GM23338 (cell line): ENCODE measurements around the gene MED12L. TPM values are rescaled to one million over a fixed set of nuclear protein-coding genes. Genes with fewer than 3 reads are reported as not detected.

Experiments used
- ATAC-seq: fragments of 200-7000 bp; cut with Tn5 transposase; 3 replicates; pipeline ENCODE4 v1.9.1; 2020
- DNase-seq: peaks from one replicate; pipeline ENCODE4 v3.0.0-alpha.2; 2015; ENCODE audit warnings: low spot score
- H2AFZ ChIP-seq: fragments of 200-600 bp; sonication (generic); 2 replicates; pipeline ENCODE4 v1.8.0; 2016; ENCODE audit warnings: antibody characterized with exemption, mild to moderate bottlenecking, moderate library complexity
- H3F3A ChIP-seq: fragments of 200-600 bp; sonication (generic); replicated peaks from 2 replicates; pipeline ENCODE4 v1.8.0; 2017; ENCODE audit warnings: antibody characterized with exemption, mixed run types, low read depth
- H3K27ac ChIP-seq: fragments of 200-600 bp; sonication (generic); 2 replicates; pipeline ENCODE4 v1.6.1; 2016; ENCODE audit warnings: low read depth
- H3K27me3 ChIP-seq: fragments of 200-600 bp; sonication (generic); 2 replicates; pipeline ENCODE4 v1.8.0; 2016; ENCODE audit warnings: mild to moderate bottlenecking, mixed run types, moderate library complexity; ENCODE audit not compliant: insufficient read depth
- H3K36me3 ChIP-seq: fragments of 200-600 bp; sonication (generic); 2 replicates; pipeline ENCODE4 v1.8.0; 2016; ENCODE audit warnings: mild to moderate bottlenecking; ENCODE audit not compliant: insufficient read depth
- H3K4me1 ChIP-seq: fragments of 200-600 bp; sonication (generic); 2 replicates; pipeline ENCODE4 v1.8.0; 2016; ENCODE audit warnings: mild to moderate bottlenecking, moderate library complexity; ENCODE audit not compliant: insufficient read depth
- H3K4me2 ChIP-seq: fragments of 200-600 bp; sonication (generic); 2 replicates; pipeline ENCODE4 v1.7.1; 2017; ENCODE audit warnings: mixed run types
- H3K4me3 ChIP-seq: fragments of 200-600 bp; sonication (generic); 2 replicates; pipeline ENCODE4 v1.6.1; 2016; ENCODE audit warnings: mixed run types
- H3K79me2 ChIP-seq: fragments of 200-600 bp; sonication (generic); replicated peaks from 2 replicates; pipeline ENCODE4 v1.8.0; 2017; ENCODE audit warnings: mild to moderate bottlenecking; ENCODE audit not compliant: insufficient read depth
- H3K9me2 ChIP-seq: fragments of 200-600 bp; sonication (generic); 2 replicates; pipeline ENCODE4 v1.8.0; 2017; ENCODE audit not compliant: insufficient read depth
- H4K20me1 ChIP-seq: fragments of 200-600 bp; sonication (generic); replicated peaks from 2 replicates; pipeline ENCODE4 v1.8.0; 2017; ENCODE audit warnings: mild to moderate bottlenecking; ENCODE audit not compliant: insufficient read depth
- H3K27ac Mint-ChIP-seq: 2 replicates; pipeline ENCODE4 v1.8.0; 2020; ENCODE audit warnings: inconsistent platforms, mild to moderate bottlenecking, moderate library complexity, mixed read lengths
- H3K27me3 Mint-ChIP-seq: 3 replicates; pipeline ENCODE4 v1.8.0; 2022; ENCODE audit warnings: low read depth, mild to moderate bottlenecking, moderate library complexity, mixed read lengths, inconsistent platforms; ENCODE audit not compliant: insufficient read depth, poor library complexity
- H3K36me3 Mint-ChIP-seq: 3 replicates; pipeline ENCODE4 v1.8.0; 2021; ENCODE audit warnings: low read depth, mild to moderate bottlenecking, inconsistent platforms, moderate library complexity, mixed read lengths
- H3K4me1 Mint-ChIP-seq: 3 replicates; pipeline ENCODE4 v1.8.0; 2020; ENCODE audit warnings: mild to moderate bottlenecking, inconsistent platforms, mixed read lengths
- H3K4me3 Mint-ChIP-seq: 3 replicates; pipeline ENCODE4 v1.8.0; 2021; ENCODE audit warnings: moderate library complexity, mild to moderate bottlenecking, inconsistent platforms, mixed read lengths
- H3K9me3 Mint-ChIP-seq: 3 replicates; pipeline ENCODE4 v1.8.0; 2020; ENCODE audit warnings: moderate library complexity, mild to moderate bottlenecking, inconsistent platforms, mixed read lengths
- JUNB ChIP-seq: IDR thresholded peaks from one replicate; pipeline ENCODE4 v1.6.1; 2016; ENCODE audit warnings: antibody characterized with exemption; ENCODE audit not compliant: unreplicated experiment
- STAT1 ChIP-seq: IDR thresholded peaks from one replicate; pipeline ENCODE4 v1.6.1; 2016; ENCODE audit warnings: antibody characterized with exemption; ENCODE audit not compliant: unreplicated experiment
- ZNF462 ChIP-seq: fragments of 250-450 bp; sonication (Bioruptor Pico); IDR thresholded peaks from 2 replicates; pipeline ENCODE4 v1.5.0; 2020; ENCODE audit warnings: mild to moderate bottlenecking, moderate library complexity
- polyA plus RNA-seq: library from polyadenylated mRNA; unstranded; fragments of >200 nt; fragmentation: Nextera tagmentation; extraction: Ambion mirVana; gene quantifications from 2 replicates; pipeline ENCODE4 v1.2.1, GENCODE V29; 2016
- total RNA-seq: library from RNA; depleted of rRNA; stranded (reverse); fragments of >200 nt; shearing (Covaris generic); gene quantifications from 2 replicates; pipeline ENCODE4 v1.2.3, GENCODE V29; 2014

Gene MED12L
- total and polyA plus RNA-seq, 2 experiments from 2014 or later, result 5.7 to 25.0 TPM

DNA sequence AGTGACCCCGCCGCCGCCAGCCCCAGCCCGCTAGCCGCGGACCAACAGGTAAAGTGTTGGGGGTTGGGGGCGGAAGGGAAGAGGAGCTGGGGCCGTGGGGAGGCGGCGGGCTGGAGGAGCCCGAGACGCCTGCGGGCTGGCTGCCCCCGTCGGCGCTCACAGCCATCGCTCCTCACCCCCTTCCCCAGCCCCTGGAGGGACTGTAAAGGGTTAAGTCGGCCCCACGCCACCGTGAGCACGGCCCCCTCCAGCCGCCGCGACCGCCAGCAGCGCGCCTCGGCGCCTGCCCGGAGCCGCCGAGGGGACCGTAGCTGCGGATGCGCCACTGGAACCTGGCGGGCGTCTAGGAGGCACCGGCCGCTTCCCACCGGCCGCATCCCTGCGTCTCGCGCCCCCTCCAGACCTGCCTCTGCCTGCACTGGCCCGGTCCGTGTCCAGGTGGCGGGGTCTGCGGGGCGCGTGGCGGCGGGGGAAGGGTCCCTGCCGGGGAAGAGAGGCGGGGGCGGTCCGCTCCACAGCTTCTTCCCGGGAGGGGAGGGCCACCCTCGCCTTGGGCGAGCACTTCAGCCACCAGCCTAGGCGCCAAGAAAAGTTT is 522 bp downstream of the MED12L start:
- no peak for TF ChIP-seq STAT1
- TF ChIP-seq ZNF462 (CRISPR knock-in tag), result no peak
- no peak for TF ChIP-seq JUNB
- no peak overlapping the region for H3K27ac Mint-ChIP-seq
- Histone ChIP-seq H3K4me3 (peak overlapping the region; percentile 83), H3K36me3 (no peaks in the 10 kb centered on the region), H3K27me3 (peaks cover 24% of the 10 kb centered on the region), H2AFZ (peak overlapping the region; percentile 83), H3K79me2 (peaks cover 39% of the 10 kb centered on the region), H3F3A (no peaks in the 10 kb centered on the region), H3K4me2 (peak overlapping the region; percentile 99), H3K27ac (peak overlapping the region; percentile 85), H3K4me1 (peaks cover 42% of the 10 kb centered on the region), H4K20me1 (0 out of 2 replicates have a peak, but pooled peaks cover 2% of the 10 kb centered on the region), H3K9me2 (no peaks in the 10 kb centered on the region)
- peaks cover 2% of the 10 kb centered on the region; the same call in 2 of the 3 replicates for H3K36me3 Mint-ChIP-seq
- peak overlapping the region; percentile 87 for H3K4me3 Mint-ChIP-seq
- DNase-seq (peak; percentile 60), ATAC-seq (peak; percentile 54)
- peaks cover 23% of the 10 kb centered on the region for H3K27me3 Mint-ChIP-seq
- H3K4me1 Mint-ChIP-seq, result peaks cover 46% of the 10 kb centered on the region
- no peaks in the 10 kb centered on the region; the same call in 2 of the 3 replicates for H3K9me3 Mint-ChIP-seq
